DMS53 treated with DMSO at 0.1 percent for 48 hours (cell line): ENCODE data around the gene ZAR1L.
"Not testable (repeated sequence)": the region's sequence is repeated elsewhere in the genome, so short reads cannot be mapped to it uniquely, and the experiment has no call there.

Experiments
- DNase-seq: peaks from one replicate; lab custom pipeline; 2025; ENCODE audit not compliant: unreplicated experiment; lab: John Stamatoyannopoulos, UW

Gene ZAR1L, protein sequence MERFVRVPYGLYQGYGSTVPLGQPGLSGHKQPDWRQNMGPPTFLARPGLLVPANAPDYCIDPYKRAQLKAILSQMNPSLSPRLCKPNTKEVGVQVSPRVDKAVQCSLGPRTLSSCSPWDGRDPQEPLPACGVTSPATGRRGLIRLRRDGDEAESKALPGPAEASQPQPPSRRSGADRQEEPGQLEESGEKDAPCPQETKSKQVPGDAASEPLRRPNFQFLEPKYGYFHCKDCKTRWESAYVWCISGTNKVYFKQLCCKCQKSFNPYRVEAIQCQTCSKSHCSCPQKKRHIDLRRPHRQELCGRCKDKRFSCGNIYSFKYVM

DNA sequence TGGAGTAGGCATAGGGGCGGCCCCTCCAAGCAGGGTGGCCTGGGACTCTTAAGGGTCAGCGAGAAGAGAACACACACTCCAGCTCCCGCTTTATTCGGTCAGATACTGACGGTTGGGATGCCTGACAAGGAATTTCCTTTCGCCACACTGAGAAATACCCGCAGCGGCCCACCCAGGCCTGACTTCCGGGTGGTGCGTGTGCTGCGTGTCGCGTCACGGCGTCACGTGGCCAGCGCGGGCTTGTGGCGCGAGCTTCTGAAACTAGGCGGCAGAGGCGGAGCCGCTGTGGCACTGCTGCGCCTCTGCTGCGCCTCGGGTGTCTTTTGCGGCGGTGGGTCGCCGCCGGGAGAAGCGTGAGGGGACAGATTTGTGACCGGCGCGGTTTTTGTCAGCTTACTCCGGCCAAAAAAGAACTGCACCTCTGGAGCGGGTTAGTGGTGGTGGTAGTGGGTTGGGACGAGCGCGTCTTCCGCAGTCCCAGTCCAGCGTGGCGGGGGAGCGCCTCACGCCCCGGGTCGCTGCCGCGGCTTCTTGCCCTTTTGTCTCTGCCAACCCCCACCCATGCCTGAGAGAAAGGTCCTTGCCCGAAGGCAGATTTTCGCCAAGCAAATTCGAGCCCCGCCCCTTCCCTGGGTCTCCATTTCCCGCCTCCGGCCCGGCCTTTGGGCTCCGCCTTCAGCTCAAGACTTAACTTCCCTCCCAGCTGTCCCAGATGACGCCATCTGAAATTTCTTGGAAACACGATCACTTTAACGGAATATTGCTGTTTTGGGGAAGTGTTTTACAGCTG, at the start of gene ZAR1L, which contains the start of gene BRCA2:
TSS of gene ZAR1L (minus strand) at position 126 of the 790 bp plus-strand sequence. CDS start 3,438 bp downstream, outside the sequence.
TSS of gene BRCA2 (plus strand) at position 271 of the 790 bp plus-strand sequence. CDS start 953 bp downstream, outside the sequence.
- peak; percentile 78 for DNase-seq

DNA sequence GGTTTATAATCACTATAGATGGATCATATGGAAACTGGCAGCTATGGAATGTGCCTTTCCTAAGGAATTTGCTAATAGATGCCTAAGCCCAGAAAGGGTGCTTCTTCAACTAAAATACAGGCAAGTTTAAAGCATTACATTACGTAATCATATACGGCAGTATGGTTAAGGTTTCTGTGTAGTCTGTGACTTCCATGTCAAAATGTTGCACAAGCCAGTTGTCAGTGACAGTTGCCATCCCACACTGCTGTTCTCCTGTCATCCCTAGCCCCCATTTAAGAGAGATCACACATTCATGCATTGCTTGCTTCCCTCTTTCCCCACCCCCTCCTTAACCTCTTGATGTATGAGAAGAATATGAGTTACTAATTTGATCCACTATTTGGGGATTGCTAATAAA, 47.4 kb upstream of the ZAR1L start:
- DNase-seq, result no peak

DNA sequence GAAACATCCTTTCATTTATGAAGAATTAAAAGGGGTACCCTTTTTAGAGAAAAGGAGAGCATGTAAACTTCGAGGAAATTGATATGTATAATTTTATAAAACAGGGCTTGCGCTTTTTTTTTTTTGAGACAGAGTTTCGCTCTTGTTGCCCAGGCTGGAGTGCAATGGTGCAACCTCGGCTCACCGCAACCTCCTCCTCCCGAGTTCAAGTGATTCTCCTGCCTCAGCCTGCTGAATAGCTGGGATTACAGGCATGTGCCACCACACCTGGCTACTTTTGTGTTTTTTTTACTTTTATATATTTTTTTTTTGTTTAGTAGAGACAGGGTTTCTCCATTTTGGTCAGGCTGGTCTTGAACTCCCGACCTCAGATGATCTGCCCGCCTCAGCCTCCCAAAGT, 40.8 kb upstream of the ZAR1L start:
- DNase-seq, result not testable (repeated sequence)

DNA sequence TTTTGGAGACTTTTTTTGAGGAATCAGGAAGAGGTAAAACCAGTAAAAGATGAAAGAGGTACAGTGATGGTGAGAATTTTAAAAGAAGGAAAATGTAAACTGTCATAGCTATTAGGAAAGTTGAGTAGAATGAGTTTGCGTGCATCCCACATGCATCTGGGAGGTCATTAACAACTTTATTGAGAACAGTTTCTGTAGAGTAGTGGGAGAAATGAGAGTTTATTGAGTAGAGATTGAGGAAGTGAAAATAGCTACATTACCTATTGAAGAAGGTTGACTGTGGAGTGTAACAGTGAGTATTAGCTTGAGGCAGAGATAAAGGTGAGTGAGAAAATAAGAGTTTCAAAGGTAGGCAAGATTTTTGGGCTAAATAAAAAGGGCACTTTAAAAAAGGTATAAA, 38.9 kb upstream of the ZAR1L start:
- DNase-seq, result no peak

DNA sequence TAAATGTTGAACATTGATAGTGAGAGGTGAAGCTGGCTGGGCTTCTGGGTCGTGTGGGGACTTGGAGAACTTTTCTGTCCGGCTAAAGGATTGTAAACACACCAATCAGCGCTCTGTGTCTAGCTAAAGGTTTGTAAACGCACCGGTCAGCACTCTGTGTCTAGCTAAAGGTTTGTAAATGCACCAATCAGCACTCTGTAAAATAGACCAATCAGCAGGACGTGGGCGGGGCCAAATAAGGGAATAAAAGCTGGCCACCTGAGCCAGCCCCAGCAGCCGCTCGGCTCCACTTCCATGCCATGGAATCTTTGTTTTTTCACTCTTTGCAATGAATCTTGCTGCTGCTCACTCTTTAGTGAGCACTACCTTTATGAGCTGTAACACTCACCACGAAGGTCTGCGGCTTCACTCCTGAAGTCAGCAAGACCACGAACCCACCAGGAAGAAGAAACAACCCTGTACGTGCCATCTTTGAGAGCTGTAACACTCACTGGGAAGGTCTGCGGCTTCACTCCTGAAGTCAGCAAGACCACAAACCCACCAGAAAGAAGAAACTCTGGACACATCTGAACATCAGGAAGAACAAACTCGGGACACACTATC, 35.8 kb upstream of the ZAR1L start:
- DNase-seq, result not testable (repeated sequence)

DNA sequence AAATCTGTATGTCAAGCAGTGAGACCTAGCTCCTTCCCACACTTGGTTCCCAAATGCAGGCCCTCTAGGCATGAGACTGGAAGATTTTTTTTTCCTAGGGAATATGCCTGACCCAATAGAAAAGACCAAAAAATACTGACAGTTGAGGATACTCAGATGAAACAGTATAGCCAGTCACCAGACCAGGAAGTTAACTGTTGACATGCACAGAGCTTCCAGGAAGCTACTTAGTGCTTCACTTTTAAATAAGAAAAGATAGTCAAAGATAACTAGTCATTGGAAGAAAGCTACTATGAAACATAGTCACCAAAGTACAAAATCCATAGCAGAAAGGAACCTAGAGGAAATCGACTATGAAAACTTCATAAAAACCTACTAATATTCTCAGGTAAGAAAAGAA, 32.5 kb upstream of the ZAR1L start:
- DNase-seq, result no peak

DNA sequence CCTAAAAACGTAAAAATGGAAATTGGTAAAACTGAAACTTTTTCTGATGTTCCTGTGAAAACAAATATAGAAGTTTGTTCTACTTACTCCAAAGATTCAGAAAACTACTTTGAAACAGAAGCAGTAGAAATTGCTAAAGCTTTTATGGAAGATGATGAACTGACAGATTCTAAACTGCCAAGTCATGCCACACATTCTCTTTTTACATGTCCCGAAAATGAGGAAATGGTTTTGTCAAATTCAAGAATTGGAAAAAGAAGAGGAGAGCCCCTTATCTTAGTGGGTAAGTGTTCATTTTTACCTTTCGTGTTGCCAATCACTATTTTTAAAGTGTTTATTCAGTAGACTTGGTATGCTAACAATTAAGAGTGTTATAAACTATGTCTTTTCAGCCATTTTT, 25.8 kb upstream of the ZAR1L start:
- no peak for DNase-seq

DNA sequence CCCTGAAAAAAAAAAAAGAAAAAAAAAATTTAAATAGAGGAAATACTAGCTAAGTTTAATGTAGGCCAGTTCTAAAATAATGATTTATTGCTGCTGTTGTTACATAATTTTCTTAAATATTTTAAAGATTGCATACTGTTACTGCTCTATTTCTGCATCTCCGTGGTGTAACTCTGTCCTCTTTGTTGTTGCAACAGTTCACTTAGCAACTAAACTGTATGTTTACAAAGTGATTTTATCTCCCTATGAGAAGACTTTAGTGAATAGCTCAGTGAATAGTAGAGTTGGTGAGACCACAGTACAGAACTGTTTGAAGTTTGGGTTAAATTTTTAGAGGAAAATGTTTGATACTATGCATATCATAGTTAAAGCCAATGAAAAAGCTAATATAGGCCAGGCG, 19.5 kb upstream of the ZAR1L start:
- DNase-seq, result no peak

DNA sequence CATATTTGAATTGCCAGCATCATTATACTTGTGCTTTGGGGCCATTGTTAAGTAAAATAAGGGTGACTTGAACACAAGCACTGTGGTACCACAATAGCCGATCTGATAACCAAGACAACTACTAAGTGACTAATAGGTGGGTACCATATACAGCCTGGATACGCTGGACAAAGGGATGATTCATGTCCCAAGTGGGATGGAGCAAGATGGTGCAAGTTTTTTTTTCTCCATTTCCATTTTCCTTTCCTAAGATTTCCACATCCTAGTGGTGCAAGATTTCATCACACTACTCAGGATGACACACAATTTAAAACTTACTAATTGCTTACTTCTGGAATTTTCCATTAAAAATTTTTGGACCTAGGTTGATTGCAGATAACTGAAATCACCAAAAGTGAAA, 15.3 kb upstream of the ZAR1L start:
- no peak for DNase-seq

DNA sequence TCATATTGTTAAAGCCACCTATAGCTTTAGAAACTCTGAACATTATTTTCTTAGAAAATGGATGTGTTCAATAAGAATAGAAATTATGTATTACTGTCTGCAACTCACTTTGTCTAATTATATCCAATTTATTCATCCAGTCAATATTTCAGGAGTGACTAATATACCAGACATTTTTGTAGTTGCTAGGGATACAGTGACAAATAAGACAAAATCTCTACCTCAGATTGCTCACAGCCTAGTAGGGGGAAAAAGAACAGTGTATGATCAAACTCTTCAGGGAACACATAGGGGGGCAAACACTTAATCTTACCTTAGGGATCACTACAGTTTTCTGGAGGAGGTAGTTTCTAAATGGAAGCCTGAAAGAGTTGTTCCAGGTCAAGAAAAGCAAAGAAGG, 8.7 kb upstream of the ZAR1L start:
- DNase-seq, result no peak

DNA sequence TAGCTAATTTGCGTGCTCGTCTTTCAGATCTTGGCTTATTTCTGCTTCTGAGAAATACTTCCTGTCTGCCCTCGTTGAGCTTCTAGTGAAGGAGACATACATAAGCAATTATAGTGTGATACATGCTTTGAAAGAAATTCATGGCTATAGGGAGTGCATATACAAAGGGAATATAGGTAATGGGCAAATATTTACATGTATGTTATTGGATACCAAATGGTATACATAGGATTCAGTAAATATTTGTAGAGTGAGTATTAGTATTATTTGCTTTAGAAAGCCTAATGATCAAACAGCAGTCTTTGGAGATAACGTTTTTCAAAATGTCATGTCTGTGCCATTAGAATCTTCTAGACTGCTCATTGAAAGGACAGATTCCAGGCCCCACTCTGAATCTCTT, 5.4 kb upstream of the ZAR1L start:
- peak; percentile 31 for DNase-seq

DNA sequence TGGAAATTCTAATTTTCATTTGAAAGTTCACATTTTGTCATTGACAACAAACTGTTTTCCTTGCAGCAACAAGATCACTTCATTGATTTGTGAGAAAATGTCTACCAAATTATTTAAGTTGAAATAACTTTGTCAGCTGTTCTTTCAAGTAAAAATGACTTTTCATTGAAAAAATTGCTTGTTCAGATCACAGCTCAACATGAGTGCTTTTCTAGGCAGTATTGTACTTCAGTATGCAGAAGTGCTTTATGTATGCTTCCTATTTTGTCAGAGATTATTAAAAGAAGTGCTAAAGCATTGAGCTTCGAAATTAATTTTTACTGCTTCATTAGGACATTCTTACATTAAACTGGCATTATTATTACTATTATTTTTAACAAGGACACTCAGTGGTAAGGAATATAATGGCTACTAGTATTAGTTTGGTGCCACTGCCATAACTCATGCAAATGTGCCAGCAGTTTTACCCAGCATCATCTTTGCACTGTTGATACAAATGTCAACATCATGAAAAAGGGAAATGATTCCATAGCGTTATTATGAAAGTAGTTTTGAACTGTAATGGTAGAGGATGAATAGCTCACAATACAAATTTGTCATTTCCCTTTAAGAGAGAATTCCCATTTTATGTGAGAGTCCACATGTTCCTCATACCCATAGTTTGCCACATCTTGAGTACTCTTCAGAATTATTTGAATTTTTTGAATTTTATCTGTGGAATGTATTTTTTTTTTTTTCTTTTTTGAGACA, 2.7 kb upstream of the ZAR1L start:
- no peak for DNase-seq

DNA sequence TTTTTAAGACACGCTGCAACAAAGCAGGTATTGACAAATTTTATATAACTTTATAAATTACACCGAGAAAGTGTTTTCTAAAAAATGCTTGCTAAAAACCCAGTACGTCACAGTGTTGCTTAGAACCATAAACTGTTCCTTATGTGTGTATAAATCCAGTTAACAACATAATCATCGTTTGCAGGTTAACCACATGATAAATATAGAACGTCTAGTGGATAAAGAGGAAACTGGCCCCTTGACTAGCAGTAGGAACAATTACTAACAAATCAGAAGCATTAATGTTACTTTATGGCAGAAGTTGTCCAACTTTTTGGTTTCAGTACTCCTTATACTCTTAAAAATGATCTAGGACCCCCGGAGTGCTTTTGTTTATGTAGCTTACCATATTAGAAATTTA, 1.3 kb upstream of the ZAR1L start:
- no peak for DNase-seq

DNA sequence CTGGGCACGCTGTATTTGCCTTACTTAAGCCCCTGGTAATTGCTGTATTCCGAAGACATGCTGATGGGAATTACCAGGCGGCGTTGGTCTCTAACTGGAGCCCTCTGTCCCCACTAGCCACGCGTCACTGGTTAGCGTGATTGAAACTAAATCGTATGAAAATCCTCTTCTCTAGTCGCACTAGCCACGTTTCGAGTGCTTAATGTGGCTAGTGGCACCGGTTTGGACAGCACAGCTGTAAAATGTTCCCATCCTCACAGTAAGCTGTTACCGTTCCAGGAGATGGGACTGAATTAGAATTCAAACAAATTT, 821 bp upstream of the ZAR1L start:
- DNase-seq, result no peak

DNA sequence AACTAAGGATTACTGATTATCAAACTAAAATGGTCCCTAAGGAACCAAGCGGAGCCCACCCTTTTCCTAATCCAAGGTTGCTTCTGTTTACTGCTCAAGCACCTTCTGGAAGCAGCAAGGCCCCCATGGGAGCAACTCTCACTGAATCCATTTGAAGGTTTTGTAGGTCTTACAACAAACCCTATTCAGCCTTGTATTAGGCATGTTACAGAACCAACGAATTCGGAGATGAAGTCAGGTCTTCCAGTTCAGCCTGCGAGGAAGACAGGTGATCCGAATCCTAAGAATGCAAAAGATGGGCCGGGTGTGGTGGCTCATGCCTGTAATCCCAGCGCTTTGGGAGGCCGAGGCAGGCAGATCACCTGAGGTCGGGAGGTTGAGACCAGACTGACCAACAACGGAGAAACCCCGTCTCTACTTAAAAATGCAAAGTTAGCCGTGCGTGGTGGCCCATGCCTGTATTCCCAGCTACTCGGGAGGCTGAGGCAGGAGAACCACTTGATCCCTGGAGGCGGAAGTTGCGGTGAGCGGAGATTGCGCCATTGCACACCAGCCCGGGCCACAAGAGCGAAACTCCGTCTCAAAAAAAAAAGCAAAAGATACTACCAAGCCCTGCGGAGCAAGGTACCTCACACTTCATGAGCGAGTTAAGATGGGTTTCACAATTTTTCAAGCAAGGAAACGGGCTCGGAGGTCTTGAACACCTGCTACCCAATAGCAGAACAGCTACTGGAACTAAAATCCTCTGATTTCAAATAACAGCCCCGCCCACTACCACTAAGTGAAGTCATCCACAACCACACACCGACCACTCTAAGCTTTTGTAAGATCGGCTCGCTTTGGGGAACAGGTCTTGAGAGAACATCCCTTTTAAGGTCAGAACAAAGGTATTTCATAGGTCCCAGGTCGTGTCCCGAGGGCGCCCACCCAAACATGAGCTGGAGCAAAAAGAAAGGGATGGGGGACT, 609 bp downstream of the ZAR1L start:
- DNase-seq, result peak; percentile 73

DNA sequence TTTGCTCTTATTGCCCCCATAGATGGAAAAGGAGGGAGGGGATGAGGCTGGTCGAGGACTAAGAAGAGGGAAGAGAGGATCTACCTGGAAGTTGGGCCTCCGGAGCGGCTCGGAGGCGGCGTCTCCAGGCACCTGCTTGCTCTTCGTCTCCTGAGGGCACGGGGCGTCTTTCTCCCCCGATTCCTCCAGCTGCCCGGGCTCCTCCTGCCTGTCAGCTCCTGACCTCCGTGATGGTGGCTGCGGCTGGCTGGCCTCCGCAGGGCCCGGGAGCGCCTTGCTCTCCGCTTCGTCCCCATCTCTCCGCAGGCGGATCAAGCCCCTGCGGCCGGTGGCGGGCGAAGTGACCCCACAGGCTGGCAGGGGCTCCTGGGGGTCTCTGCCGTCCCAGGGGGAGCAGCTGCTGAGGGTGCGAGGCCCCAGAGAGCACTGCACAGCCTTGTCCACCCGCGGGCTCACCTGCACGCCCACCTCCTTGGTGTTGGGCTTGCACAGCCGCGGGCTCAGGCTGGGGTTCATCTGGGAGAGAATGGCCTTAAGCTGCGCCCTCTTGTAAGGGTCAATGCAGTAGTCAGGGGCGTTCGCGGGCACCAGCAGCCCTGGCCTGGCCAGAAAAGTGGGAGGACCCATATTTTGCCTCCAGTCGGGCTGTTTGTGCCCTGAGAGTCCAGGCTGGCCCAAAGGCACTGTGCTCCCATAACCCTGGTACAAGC, 3.8 kb downstream of the ZAR1L start:
- DNase-seq, result no peak

DNA sequence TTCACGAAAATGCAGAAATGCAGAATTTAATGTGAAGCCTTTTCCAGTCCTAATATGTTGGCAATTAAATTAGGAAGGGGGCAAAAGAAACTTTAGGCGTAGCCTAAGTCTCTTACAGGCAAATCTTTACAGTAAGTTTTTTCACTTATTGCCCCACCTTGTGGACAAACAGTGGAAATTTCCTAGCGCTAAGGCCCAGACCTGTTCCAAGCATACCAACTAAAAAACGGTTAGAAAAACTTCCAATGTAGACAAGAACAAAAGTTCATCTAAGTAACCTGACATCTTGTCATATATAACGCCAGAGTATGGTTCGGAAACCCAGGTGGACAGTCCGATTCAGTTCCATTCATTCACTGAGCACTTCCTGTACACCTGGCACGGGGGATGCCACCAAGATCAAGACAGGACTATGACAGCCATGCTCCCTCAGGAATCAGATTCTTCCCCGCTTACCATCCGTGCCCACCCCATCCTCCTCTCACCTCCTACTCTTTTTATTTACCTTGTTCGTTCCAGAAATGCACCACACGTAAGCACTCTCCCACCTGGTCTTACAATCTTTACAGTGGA, 4.9 kb downstream of the ZAR1L start:
- DNase-seq, result peak; percentile 57

DNA sequence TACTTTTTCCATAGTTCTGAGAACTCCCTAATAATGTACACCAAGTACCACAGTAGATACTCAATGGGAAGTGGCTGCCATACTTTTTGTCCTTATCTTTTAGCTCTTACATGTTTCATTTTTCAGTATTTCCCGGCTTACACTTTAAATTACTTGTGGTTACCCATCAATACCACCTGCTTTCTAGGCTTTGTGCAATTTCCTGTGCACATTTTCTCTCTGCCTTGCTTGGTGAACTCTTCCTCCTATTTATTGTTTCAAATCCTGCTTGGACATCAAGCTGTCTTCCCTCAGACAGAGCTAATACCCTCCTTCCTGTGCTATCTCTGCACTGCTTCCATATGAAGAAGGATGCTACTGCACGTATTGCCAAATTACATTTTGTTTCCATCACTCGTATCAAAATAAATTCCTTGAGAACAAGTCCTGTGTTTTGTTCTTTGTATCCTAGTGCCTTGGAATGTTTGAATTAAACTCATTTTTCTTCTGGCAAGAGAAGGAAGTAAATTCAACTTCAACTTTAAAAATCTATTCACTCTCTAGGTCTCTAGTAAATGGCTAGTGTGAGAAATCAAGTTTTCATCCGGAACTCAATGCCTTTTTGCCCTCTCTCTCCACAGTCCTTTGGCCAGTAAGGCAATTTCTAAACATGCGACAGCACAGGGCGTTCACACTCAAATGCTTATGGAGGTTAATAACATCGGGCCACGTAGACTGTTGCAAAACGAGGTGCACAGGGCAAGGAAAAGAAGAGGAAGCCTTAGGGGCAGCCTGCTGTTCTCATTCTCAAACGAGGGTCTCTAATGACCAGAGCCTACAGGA, 5.6 kb downstream of the ZAR1L start:
- no peak for DNase-seq
